Uterus (tissue), 4 donors: Measurements from ENCODE around the gene TYR. TPM values are rescaled to one million over a fixed set of nuclear protein-coding genes. Genes with fewer than 3 reads are reported as not detected.
"Not testable (repeated sequence)": the region's sequence is repeated elsewhere in the genome, so short reads cannot be mapped to it uniquely, and the experiment has no call there.

Experiments
- DNase-seq, 2 donors: peaks; one replicate each; pipeline ENCODE4 v3.0.0-alpha.2; 2019 to 2020
- H3K27ac ChIP-seq, 2 donors: fragments of 200-600 bp; sonication (generic); 1 replicate in 1 of 2; 2 replicates in 1 of 2; pipeline ENCODE4 v1.5.1; 2016 to 2018
- H3K27me3 ChIP-seq, 2 donors: fragments of 200-600 bp; sonication (generic); one replicate each; pipeline ENCODE4 v1.5.1; 2018 to 2019; ENCODE audit warnings: control low read depth in 1 of 2
- H3K36me3 ChIP-seq, 2 donors: fragments of 200-600 bp; sonication (generic); one replicate each; pipeline ENCODE4 v1.5.1; 2019; ENCODE audit warnings: control low read depth in 1 of 2
- H3K4me1 ChIP-seq, 2 donors: fragments of 200-600 bp; sonication (generic); one replicate each; pipeline ENCODE4 v1.5.1; 2018 to 2019; ENCODE audit warnings: control low read depth in 1 of 2
- H3K4me3 ChIP-seq, 2 donors: fragments of 200-600 bp; sonication (generic); 1 replicate in 1 of 2; 2 replicates in 1 of 2; pipeline ENCODE4 v1.5.1; 2018 to 2019; ENCODE audit warnings: mild to moderate bottlenecking in 1 of 2
- H3K9me3 ChIP-seq, 2 donors: fragments of 200-600 bp; sonication (generic); one replicate each; pipeline ENCODE4 v1.5.1; 2019; ENCODE audit warnings: control low read depth in 1 of 2
- CTCF ChIP-seq, 4 experiments: fragments of 200-600 bp in 2 of 4; fragments of 450-650 bp in 2 of 4; sonication (generic) in 2 of 4; IDR thresholded peaks; one replicate each; pipeline ENCODE4 v1.5.1; 2016 to 2019; ENCODE audit warnings: antibody characterized with exemption in 4 of 4, mild to moderate bottlenecking in 2 of 4, moderate library complexity in 1 of 4
- POLR2A ChIP-seq, 2 donors: fragments of 450-650 bp; IDR thresholded peaks; one replicate each; pipeline ENCODE4 v1.6.1; 2016; ENCODE audit warnings: antibody characterized with exemption in 2 of 2, mild to moderate bottlenecking in 1 of 2, moderate library complexity in 1 of 2
- intact Hi-C: fragments of 100-400 bp; cut with DNase I; formaldehyde crosslinking; loops from one replicate; pipeline ENCODE4 v1.15.1; 2023; ENCODE audit warnings: low total_unique reads
- total RNA-seq, 4 donors: library from RNA; depleted of rRNA in 3 of 4; stranded (reverse); fragments of >200 nt in 3 of 4; gene quantifications; one replicate each; pipeline versions ENCODE4 v1.1.0 to v1.2.4, GENCODE V29; 2014 to 2023
- donor health status: DM: yes; HTN: yes; CAD: no.

Gene TYR
- total RNA-seq, 4 donors from 2014 or later, result not detected

- no peak for TF ChIP-seq CTCF (IDR thresholded peaks at IDR 0.05)
- TF ChIP-seq POLR2A (IDR thresholded peaks at IDR 0.05), result no peak
- H3K4me3 ChIP-seq, result no peak overlapping the region
- H3K27ac ChIP-seq, result no peak overlapping the region
- DNase-seq, result no peak
- no peaks in the 10 kb centered on the region for H3K27me3 ChIP-seq
- intact Hi-C loops, result no loop called here
- no peaks in the 10 kb centered on the region for H3K9me3 ChIP-seq
- H3K36me3 ChIP-seq, result no peaks in the 10 kb centered on the region
- no peaks in the 10 kb centered on the region for H3K4me1 ChIP-seq
Observed at GRCh38 chr11:89205378-89205777, 27.7 kb downstream of the TYR start.

- intact Hi-C loops, result no loop called here
- Histone ChIP-seq H3K4me3 (no peak overlapping the region), H3K27me3 (no peaks in the 10 kb centered on the region), H3K36me3 (no peaks in the 10 kb centered on the region), H3K27ac (no peak overlapping the region), H3K4me1 (no peaks in the 10 kb centered on the region), H3K9me3 (no peaks in the 10 kb centered on the region)
- no peak for TF ChIP-seq POLR2A (IDR thresholded peaks at IDR 0.05)
- TF ChIP-seq CTCF (IDR thresholded peaks at IDR 0.05), result no peak
- DNase-seq, result no peak
Observed at GRCh38 chr11:89220684-89221339, 43.1 kb downstream of the TYR start.

- intact Hi-C loops, result no loop called here
- Histone ChIP-seq H3K4me1 (no peaks in the 10 kb centered on the region), H3K9me3 (no peaks in the 10 kb centered on the region)
Observed at GRCh38 chr11:89235083-89235482, 57.4 kb downstream of the TYR start.

GRCh38 chr11:89235976-89236375 is 58.3 kb downstream of the TYR start:
- H3K27ac ChIP-seq, result no peak overlapping the region
- no peak for DNase-seq
- no peaks in the 10 kb centered on the region for H3K27me3 ChIP-seq
- H3K36me3 ChIP-seq, result no peaks in the 10 kb centered on the region
- no peak overlapping the region for H3K4me3 ChIP-seq
- H3K4me1 ChIP-seq, result no peaks in the 10 kb centered on the region
- no peak for TF ChIP-seq CTCF (IDR thresholded peaks at IDR 0.05)
- no peak for TF ChIP-seq POLR2A (IDR thresholded peaks at IDR 0.05)
- H3K9me3 ChIP-seq, result no peaks in the 10 kb centered on the region
- intact Hi-C loops, result no loop called here

More at GRCh38 chr11:89235083-89235482, 57.4 kb downstream of the TYR start:
- no peaks in the 10 kb centered on the region for H3K36me3 ChIP-seq
- TF ChIP-seq CTCF (IDR thresholded peaks at IDR 0.05) (no peak), POLR2A (IDR thresholded peaks at IDR 0.05) (no peak)
- no peak overlapping the region for H3K4me3 ChIP-seq
- no peaks in the 10 kb centered on the region for H3K27me3 ChIP-seq
- H3K27ac ChIP-seq, result no peak overlapping the region
- no peak for DNase-seq

GRCh38 chr11:89247007-89247406 is 69.3 kb downstream of the TYR start:
- H3K36me3 ChIP-seq, H3K27me3 ChIP-seq, intact Hi-C loops, H3K4me1 ChIP-seq, H3K4me3 ChIP-seq, DNase-seq, H3K27ac ChIP-seq, H3K9me3 ChIP-seq: not testable (repeated sequence)

GRCh38 chr11:89249196-89249595 is 71.5 kb downstream of the TYR start:
- no peaks in the 10 kb centered on the region for H3K9me3 ChIP-seq
- intact Hi-C loops, result no loop called here
- no peak overlapping the region for H3K4me3 ChIP-seq
- H3K27ac ChIP-seq, result no peak overlapping the region
- TF ChIP-seq CTCF (IDR thresholded peaks at IDR 0.05), result no peak
- no peak for TF ChIP-seq POLR2A (IDR thresholded peaks at IDR 0.05)
- no peaks in the 10 kb centered on the region for H3K4me1 ChIP-seq
- H3K36me3 ChIP-seq, result no peaks in the 10 kb centered on the region
- no peaks in the 10 kb centered on the region for H3K27me3 ChIP-seq
- DNase-seq, result no peak

GRCh38 chr11:89261483-89261882 is 83.8 kb downstream of the TYR start:
- H3K4me1 ChIP-seq, DNase-seq, intact Hi-C loops: not testable (repeated sequence)

More at GRCh38 chr11:89261483-89261882, 83.8 kb downstream of the TYR start:
- not testable (repeated sequence) for H3K9me3 ChIP-seq, H3K27me3 ChIP-seq, H3K36me3 ChIP-seq, H3K4me3 ChIP-seq, H3K27ac ChIP-seq
